IPS-NIHi7 (cell line): ENCODE results near the gene NEDD1.

Source experiments
- DNase-seq: peaks from one replicate; pipeline ENCODE4 v3.0.0; 2012; ENCODE audit warnings: mixed read lengths; ENCODE audit errors: extremely low spot score

Gene NEDD1

GRCh38 chr12:96901175-96901574 is 5.9 kb upstream of the NEDD1 start:
- DNase-seq = no peak

- no peak for DNase-seq
Observed at GRCh38 chr12:96902076-96902475, 5.0 kb upstream of the NEDD1 start.

GRCh38 chr12:96906498-96906848 is 584 bp upstream of the NEDD1 start:
- DNase-seq = no peak

GRCh38 chr12:96907671-96908422 is 790 bp downstream of the NEDD1 start:
- DNase-seq = peak; percentile 22

- DNase-seq = no peak
Observed at GRCh38 chr12:96908423-96908675, 1.3 kb downstream of the NEDD1 start.

DNA sequence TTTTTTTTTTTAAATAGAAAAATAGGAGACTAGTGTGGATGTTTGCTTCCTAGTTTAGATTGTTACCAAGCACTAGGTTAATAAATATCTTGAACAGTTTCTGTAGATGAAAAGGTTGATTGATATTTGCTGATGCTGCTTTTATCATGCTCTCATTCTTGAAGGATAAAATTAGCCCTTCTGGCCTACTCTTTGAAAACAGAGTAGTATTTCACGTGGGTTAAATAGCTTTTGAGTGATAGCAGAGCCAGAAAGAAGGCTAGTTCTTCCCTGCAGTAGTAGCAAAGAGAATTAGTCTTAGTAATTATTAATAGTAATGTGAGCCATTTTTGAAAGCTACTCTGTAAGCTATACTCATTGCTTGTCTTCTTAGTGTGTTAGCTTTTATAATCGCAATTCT is 5.2 kb downstream of the NEDD1 start:
- DNase-seq = no peak

DNA sequence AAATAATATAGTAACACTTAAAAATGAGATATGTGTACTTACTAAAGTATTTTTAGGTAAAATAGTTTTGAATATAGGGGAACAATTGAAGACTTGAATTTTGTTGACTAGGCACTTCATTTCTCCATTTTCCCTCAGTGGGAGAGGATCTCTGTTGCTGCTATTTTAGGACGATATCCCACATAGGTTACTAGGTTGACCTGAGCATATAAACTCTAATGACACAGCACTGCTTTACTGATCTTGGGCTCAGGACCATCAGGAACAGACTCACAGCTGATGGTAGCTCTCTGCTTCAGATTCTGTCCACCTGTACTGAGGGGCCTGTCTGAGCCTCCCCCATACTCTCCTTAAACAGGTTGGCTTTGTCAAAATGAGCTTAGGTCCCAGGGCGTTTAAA is 5.9 kb downstream of the NEDD1 start:
- DNase-seq = no peak

DNA sequence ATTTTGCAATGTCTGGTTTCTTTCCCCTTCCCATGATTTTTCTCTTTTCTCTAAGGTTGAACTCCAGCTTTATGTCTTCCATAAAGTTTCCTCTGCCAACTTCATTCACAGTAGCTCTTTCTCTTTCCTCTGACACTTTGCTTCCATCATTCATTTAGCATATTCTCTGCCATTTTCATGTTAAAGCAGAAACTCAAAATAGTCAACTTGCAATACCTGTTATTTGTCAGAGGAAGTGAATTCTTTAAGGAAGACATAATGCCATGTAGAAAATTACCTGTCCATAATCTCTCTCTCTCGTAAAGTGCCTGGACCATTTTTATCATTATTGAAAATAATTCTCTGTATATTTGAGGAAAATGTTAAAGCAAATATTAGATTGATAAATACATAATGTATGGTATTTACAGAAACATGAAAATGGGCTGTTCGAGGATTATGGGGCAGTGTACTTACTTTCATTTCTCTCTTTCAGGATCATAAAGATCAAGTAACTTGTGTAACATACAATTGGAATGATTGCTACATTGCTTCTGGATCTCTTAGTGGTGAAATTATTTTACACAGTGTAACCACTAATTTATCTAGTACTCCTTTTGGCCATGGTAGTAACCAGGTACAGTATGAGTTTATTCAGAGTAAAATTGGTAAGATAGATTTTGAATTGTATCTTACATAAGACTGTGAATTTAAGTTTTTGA is 12.6 kb downstream of the NEDD1 start:
- no peak for DNase-seq

- DNase-seq = no peak
Observed at GRCh38 chr12:96948782-96949181, 41.7 kb downstream of the NEDD1 start.

DNA sequence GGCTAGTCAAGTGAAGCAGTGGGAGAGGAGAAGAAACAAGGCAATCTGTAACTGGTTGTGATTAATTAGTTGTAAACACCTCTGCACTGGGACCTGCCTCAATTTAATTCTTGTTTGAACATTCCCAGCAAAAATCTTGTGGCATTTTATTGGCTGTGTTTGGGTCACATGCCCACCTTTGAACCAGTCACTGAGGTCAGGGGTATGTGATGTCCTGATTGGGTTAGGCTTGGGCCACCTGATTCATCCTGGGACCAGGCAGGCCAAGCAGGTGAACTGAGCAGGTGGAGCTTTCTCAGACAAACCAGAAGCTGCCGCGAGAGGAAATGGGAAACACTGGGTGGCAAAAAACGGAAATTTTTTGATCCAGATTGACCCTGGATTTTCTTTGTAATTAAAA is 72.5 kb downstream of the NEDD1 start:
- no peak for DNase-seq

DNA sequence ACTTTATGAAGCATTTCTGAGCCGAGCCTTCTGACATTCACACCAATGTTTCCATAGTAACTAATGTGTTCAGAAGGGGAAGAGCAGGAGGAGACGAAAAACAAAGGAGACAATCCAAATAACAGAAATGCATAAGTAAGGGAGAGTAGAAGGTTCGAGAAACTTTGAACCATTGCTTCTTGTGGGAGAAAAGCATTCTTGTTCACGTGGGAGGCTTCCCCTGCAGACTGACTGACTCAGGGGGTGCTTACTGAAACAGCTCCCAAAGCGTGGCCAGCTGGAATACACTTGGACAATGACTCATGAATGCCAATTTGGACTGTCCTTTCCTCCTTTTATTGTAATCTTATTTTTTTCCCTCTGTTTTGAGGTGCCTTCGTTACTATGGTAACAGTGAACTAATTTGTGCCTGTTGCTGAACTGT is 73.9 kb downstream of the NEDD1 start:
- DNase-seq = no peak

DNA sequence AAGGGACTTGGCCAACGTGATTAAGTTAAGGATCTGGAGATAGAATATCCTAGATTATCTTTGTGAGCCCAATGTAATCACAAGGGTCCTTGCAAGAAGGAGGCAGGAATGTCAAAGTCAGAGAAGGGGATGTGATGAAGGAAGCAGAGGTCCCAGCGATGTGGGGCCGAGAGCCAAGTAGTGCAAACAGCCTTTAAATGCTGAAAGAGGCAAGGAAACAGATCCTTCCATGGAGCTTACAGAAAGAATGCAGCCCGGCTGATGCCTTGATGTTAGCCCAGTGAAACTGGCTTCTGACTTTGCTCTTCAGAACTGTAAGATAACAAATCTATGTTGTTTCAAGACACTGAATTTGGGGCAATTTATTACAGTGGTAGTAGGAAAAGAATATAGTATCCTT is 74.9 kb downstream of the NEDD1 start:
- DNase-seq = no peak

DNA sequence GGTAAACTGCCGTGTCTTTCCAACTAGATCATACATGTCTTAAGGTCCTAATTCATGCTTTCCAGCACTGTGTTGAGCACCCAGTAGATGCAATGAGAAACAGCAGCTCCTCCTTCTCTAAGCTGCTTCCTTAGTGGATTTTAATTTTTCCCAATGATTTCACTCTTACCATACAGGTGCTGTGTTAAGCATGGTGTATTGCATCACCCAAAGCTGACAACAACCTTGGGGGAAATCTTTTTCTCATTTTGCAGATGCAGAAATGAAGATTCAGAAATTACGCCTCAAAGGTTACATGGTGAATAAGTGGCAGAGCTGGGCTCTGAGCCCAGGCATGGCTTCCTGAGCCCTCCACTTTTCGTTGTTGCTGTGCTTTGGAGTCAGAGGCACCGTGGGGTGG is 75.6 kb downstream of the NEDD1 start:
- DNase-seq = no peak

GRCh38 chr12:96985515-96986362 is 78.7 kb downstream of the NEDD1 start:
- peak; percentile 73 for DNase-seq

DNA sequence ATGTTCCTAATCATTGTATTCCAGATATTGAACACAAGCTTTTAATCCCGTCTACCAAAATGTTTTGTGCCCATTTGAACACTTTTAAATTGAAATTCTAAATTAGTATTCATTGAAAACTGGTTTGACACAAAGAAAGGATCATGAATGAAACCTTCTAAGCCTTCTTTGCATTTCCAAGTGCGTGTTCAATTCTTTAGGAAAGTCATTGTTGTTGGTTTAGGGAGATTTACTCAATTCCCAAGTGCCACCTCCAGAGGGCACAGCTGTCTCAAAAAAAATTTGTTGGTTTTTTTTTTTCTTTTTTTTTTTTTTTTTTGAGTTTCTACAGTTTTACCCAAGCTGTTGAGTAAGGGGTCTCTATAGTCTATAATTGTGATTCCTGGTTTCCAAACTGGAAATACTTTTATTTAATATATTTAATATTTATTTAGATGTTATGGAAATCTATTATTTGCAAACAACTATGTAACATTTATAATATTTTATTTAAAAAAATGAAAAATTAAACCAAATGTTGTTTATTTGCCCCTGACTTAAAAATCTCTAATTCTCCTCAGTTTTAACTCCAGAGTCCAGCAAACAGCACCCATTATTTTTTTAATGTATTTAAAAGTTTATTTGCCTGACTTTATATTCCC is 79.9 kb downstream of the NEDD1 start:
- peak; percentile 39 for DNase-seq

GRCh38 chr12:96988919-96989318 is 81.9 kb downstream of the NEDD1 start:
- no peak for DNase-seq

DNA sequence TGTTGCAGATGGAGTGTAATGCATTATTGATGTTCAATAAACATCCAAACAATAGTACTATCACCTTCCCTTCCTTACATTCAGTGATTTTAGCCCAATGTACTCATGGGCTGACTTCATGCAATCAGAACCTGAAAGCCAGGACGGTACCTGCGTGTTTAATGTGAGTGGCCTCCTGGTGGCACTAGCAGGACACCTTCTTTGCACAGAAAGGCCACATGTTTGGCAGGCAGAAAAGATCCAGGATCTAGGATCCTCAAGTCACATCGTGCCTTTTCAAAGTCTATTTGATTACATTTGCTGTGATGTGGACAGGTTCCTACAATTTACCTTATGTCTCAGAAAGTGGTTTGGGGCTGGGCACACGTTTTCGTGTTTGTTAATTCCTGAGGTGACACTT is 82.9 kb downstream of the NEDD1 start:
- peak; percentile 50 for DNase-seq

DNA sequence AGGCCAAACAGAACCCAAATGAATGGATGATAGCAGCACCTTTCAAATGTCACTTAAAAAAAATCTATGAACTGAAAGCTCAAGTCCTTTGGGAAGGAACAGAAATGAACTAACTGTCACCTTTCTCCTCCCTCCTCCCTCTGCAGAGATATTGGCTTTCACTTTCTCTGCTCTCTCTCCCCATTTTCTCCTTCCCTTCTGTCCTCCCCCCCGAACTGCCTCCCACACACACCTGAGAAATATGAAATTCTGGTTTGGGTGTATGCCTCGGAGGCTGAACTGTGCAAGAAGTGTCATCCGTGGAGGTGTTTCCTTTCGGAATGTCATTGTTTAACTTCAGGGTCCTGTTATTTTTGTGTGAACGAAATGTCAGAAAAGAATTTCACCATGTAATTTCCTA is 87.8 kb downstream of the NEDD1 start:
- no peak for DNase-seq

GRCh38 chr12:96995861-96996260 is 88.8 kb downstream of the NEDD1 start:
- no peak for DNase-seq

- no peak for DNase-seq
Observed at GRCh38 chr12:96997797-96998484, 90.9 kb downstream of the NEDD1 start.

DNA sequence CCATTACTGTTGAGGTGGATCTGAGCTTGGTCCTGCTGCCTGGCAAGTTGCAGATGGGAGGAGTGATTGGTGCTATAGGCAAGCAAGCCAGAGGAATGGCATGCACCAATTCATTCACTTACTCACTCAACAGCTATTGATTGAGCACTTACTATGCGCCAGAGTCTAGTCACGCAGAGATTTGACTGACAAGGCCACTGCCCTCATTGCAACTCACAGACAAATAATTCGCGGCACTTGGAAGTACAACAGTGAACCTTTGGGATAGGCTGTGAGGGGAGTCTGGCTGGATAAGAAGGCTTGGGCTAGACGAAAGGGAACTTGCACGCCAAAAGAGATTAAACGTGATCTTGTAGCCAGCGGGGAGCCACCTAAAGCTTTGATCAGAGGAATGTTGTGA is 96.2 kb downstream of the NEDD1 start:
- DNase-seq = no peak
